Adipocyte (in vitro differentiated cells): ENCODE measurements around the gene EFNB2.

ENCODE experiments used
- DNase-seq: peaks from one replicate; pipeline ENCODE4 v3.0.0-alpha.2; 2015; ENCODE audit warnings: low read depth
- H3K27me3 ChIP-seq: replicated peaks from 2 replicates; pipeline ENCODE4 v1.7.0; 2013; ENCODE audit warnings: mild to moderate bottlenecking, low read length, moderate library complexity; ENCODE audit not compliant: control insufficient read depth, insufficient read depth
- H3K36me3 ChIP-seq: 2 replicates; pipeline ENCODE4 v1.7.0; 2013; ENCODE audit warnings: low read length, mild to moderate bottlenecking, moderate library complexity; ENCODE audit not compliant: control insufficient read depth, insufficient read depth, severe bottlenecking
- H3K4me1 ChIP-seq: 2 replicates; pipeline ENCODE4 v1.7.0; 2013; ENCODE audit warnings: mild to moderate bottlenecking, low read length, moderate library complexity; ENCODE audit not compliant: control insufficient read depth, insufficient read depth
- H3K4me3 ChIP-seq: 2 replicates; pipeline ENCODE4 v1.7.0; 2013; ENCODE audit warnings: mild to moderate bottlenecking, low read length, moderate library complexity
- H3K9ac ChIP-seq: 2 replicates; pipeline ENCODE4 v1.7.0; 2013; ENCODE audit warnings: mild to moderate bottlenecking, low read length, moderate library complexity
- H3K9me3 ChIP-seq: 2 replicates; pipeline ENCODE4 v1.7.0; 2013; ENCODE audit warnings: mild to moderate bottlenecking, low read length, moderate library complexity; ENCODE audit not compliant: control insufficient read depth

EFNB2 gene

DNA sequence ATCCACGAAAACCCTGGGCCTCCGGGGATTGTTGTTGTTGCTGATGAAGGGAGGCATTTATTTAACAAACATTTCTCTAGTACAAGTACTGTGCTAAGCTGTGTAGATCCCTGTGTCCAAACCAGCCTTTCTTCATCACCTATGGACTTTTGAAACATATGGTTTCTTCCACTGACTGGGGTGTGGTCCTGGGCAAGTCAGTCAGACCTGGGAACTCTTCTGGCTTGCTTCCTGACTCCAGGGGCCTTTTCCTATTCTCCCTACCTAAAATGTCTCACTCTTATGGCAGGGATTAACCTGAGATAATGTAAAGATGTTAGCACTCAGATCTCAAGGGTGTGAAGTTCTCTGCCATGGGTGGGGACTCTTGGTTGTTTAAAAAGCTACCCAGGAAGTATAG lies 46.8 kb downstream of the EFNB2 start:
- Histone ChIP-seq H3K4me3 (no peak overlapping the region), H3K4me1 (no peaks in the 10 kb centered on the region), H3K36me3 (no peaks in the 10 kb centered on the region), H3K27me3 (peaks cover 9% of the 10 kb centered on the region), H3K9me3 (no peaks in the 10 kb centered on the region), H3K9ac (no peak overlapping the region)
- no peak for DNase-seq

DNA sequence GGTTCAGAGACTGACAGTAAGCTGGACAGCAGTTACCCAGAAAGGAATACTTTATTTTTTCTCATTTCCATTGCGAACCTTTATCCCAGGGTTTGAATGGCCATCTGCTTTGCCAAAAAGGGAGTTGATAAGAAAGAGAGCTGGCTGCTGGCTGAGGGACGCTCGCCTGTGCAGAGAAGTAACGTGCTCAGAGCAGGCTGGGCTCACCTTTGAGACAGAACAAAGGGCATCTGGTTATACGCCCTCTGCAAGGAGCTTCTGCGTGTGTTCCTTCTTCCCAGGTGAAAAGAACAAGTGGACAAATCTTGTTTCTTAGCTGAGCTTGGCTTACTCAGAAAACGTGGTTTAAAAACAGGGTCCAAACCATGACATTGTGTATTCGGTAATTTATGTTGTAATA lies 47.4 kb downstream of the EFNB2 start:
- no peak for DNase-seq

DNA sequence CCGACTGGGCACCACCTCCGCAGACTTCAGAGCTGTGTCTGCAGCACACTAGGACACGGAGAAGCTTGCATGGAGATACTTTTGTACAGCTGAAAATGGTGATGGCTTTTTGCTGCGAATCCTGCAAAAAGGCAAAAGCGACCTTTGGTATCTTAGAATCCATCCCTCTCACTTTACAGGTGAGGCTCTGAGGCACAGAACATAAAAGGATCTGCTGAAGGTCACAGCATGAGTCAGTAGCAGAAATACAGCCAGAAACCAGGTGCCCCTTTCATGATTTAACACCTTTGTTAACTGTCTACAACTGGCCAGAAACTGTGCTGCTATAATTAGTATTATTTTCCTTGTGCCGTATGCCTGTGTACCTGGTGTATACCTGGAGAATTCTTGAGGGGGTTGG lies 48.3 kb downstream of the EFNB2 start:
- Histone ChIP-seq H3K9ac (no peak overlapping the region), H3K4me1 (no peaks in the 10 kb centered on the region), H3K36me3 (no peaks in the 10 kb centered on the region), H3K27me3 (peaks cover 9% of the 10 kb centered on the region), H3K4me3 (no peak overlapping the region), H3K9me3 (no peaks in the 10 kb centered on the region)
- DNase-seq, result no peak

More for the DNA sequence above, 47.4 kb downstream of the EFNB2 start:
- Histone ChIP-seq H3K4me1 (no peaks in the 10 kb centered on the region), H3K4me3 (no peak overlapping the region), H3K27me3 (peaks cover 9% of the 10 kb centered on the region), H3K9ac (no peak overlapping the region), H3K36me3 (no peaks in the 10 kb centered on the region), H3K9me3 (no peaks in the 10 kb centered on the region)

DNA sequence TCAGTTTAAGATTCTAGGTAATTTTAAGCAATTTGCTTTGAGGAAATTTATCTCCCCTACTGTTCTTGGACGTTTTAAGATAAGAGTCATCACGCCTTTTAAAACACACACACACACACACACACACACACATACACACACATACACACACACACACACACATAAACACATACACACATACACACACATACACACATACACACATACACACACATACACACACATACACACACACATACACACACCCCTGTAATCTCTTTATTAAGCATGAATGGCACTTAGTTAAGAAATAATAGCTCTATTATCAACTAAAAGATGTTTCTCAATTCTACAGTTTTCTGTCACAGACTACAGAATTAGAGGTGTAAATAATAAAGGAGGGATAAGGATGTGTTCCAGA lies 49.2 kb downstream of the EFNB2 start:
- H3K9ac ChIP-seq, result no peak overlapping the region
- H3K4me1 ChIP-seq, result no peaks in the 10 kb centered on the region
- H3K27me3 ChIP-seq, result peaks cover 9% of the 10 kb centered on the region
- no peaks in the 10 kb centered on the region for H3K9me3 ChIP-seq
- no peaks in the 10 kb centered on the region for H3K36me3 ChIP-seq
- DNase-seq, result no peak
- no peak overlapping the region for H3K4me3 ChIP-seq

DNA sequence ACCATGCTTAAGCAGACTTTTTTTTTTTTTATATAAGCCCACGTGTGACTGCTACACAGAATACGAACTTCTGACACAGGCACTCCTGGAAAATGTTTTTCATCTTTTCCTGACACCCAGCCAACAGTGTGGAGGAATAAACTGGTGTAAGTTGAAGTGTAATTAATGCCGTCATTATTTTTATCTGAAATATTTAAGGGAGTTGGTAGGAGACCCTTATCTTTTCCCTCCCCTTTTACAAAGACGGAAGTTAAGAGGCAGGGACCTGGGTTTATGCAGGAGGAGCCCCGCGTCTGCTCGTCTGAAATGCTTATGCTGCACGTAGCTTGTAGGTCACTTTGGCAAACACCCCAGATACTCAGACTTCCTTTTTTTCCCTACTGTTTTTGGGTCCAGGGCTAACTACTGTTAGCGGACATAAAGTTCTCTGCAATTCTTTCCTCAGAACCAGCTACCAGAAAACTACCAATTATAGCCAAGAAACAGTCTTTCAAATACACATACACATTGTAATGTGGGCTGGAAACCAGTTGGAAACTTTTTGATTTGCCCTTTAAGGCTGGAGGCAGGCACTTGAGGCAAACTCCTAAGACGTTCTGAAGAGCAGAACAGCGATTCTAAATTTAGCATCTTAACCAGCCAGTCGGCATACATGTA lies 50.8 kb downstream of the EFNB2 start:
- DNase-seq, result no peak
- peaks cover 9% of the 10 kb centered on the region for H3K27me3 ChIP-seq
- no peak overlapping the region for H3K4me3 ChIP-seq
- no peaks in the 10 kb centered on the region for H3K36me3 ChIP-seq
- no peaks in the 10 kb centered on the region for H3K4me1 ChIP-seq
- H3K9ac ChIP-seq, result no peak overlapping the region
- no peaks in the 10 kb centered on the region for H3K9me3 ChIP-seq

GRCh38 chr13:106484084-106484483 lies 51.4 kb downstream of the EFNB2 start:
- Histone ChIP-seq H3K9ac (no peak overlapping the region), H3K36me3 (no peaks in the 10 kb centered on the region), H3K4me1 (no peaks in the 10 kb centered on the region), H3K4me3 (no peak overlapping the region), H3K27me3 (peaks cover 9% of the 10 kb centered on the region), H3K9me3 (no peaks in the 10 kb centered on the region)
- DNase-seq, result no peak

- no peak for DNase-seq
- no peaks in the 10 kb centered on the region for H3K36me3 ChIP-seq
- H3K4me1 ChIP-seq, result no peaks in the 10 kb centered on the region
- no peaks in the 10 kb centered on the region for H3K9me3 ChIP-seq
- no peak overlapping the region for H3K4me3 ChIP-seq
- H3K9ac ChIP-seq, result no peak overlapping the region
- peaks cover 9% of the 10 kb centered on the region for H3K27me3 ChIP-seq
Measured at GRCh38 chr13:106481919-106482318, 53.5 kb downstream of the EFNB2 start.

GRCh38 chr13:106480351-106480910 lies 55.0 kb downstream of the EFNB2 start:
- Histone ChIP-seq H3K9ac (no peak overlapping the region), H3K27me3 (peaks cover 4% of the 10 kb centered on the region), H3K4me3 (no peak overlapping the region), H3K9me3 (no peaks in the 10 kb centered on the region), H3K4me1 (no peaks in the 10 kb centered on the region), H3K36me3 (no peaks in the 10 kb centered on the region)
- peak; percentile 24 for DNase-seq

DNA sequence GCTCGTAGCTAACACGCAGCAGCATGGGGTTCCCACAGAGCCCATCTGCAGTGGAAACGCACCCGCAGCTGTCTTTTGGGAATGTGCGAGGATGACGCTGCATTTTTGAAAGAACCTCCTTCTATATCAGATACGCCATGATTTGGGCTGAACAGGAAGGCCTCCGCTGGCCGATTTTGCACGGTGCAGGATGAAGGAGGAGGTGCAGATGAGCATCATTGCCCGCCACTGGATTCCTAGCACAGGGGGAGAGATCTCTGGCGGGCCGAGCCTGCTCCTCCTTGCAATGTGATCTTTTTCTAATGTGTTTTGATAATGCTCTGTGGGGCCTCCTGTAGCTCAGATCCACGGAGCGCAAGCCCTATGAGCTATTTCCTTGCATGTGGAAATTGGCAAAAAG lies 55.5 kb downstream of the EFNB2 start:
- Histone ChIP-seq H3K4me1 (no peaks in the 10 kb centered on the region), H3K36me3 (no peaks in the 10 kb centered on the region), H3K9me3 (no peaks in the 10 kb centered on the region), H3K27me3 (no peaks in the 10 kb centered on the region), H3K9ac (no peak overlapping the region), H3K4me3 (no peak overlapping the region)
- DNase-seq, result no peak

DNA sequence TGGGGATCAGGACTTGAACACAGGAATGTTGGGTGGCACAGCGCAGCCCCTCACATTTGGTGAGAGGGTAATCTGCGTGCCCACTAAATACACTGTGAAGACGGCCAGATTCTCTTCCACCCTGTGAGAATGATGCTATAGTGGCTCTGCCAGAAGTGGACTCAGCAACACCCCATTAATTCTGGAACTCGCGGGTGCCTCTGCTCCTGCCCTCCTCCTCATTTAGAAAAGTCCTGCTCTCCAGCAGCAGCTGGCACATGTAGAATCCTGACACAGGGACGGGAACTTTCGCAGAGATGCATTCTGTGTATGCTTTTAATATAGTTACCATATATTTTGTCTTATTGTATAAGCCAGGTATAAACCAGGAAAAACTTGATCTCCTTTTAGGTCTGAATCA lies 57.3 kb downstream of the EFNB2 start:
- H3K4me3 ChIP-seq, result no peak overlapping the region
- H3K4me1 ChIP-seq, result no peaks in the 10 kb centered on the region
- H3K9ac ChIP-seq, result no peak overlapping the region
- no peaks in the 10 kb centered on the region for H3K9me3 ChIP-seq
- H3K36me3 ChIP-seq, result no peaks in the 10 kb centered on the region
- no peak for DNase-seq
- H3K27me3 ChIP-seq, result no peaks in the 10 kb centered on the region

DNA sequence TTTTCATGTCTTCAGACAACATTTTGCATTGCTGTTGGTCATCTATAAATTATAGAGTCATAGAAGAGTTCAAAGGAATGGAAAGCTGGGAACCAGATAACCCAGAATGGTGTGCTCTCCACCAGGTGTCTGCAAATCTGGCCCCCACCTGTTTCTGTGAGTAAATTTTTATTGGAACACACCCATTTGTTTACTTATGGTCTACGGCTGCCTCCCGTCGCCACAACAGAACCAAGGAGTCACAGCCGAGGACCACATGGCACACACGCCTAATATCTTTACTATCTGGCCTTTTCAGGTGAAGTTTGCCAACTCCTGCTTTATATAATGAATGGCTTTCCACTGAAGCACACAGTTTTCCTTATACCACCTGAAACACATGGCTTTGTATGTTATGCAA lies 58.2 kb downstream of the EFNB2 start:
- Histone ChIP-seq H3K9me3 (no peaks in the 10 kb centered on the region), H3K4me3 (no peak overlapping the region), H3K36me3 (no peaks in the 10 kb centered on the region), H3K27me3 (no peaks in the 10 kb centered on the region), H3K9ac (no peak overlapping the region), H3K4me1 (no peaks in the 10 kb centered on the region)
- DNase-seq, result no peak

DNA sequence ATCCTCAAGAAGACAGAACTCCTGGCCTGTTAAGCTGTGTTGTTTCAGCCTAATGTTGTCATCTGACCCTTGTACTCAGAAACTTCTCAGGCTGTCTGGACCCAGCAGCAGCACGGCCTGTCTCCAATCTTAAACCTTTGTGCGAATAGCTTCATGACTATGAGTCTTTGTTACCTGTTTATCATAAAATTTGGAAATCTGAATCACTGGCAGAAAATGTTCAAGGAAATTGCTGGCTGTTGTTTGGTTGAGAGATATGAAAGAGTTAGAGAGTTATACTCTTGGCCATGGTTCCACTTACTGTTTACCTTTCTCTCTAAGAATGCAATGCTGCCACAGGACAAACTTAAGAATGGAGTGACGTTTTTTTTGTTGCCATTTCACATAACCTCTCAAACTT lies 59.6 kb downstream of the EFNB2 start:
- no peak overlapping the region for H3K4me3 ChIP-seq
- H3K4me1 ChIP-seq, result no peaks in the 10 kb centered on the region
- no peaks in the 10 kb centered on the region for H3K27me3 ChIP-seq
- H3K9ac ChIP-seq, result no peak overlapping the region
- no peaks in the 10 kb centered on the region for H3K9me3 ChIP-seq
- H3K36me3 ChIP-seq, result no peaks in the 10 kb centered on the region
- DNase-seq, result no peak
